ENCODE measurements around the gene MME.

GRCh38 chr3:155131104-155131503 is 51.0 kb downstream of the MME start:
- no peak for TF ChIP-seq CTCF (IDR thresholded peaks at IDR 0.05)
- no peak for TF ChIP-seq POLR2A (IDR thresholded peaks at IDR 0.05)

Data from body of pancreas (tissue), 4 donors.